Adrenal gland (tissue), 5 donors: ENCODE results near the gene AQP2.

Experiments
- POLR2A ChIP-seq, 2 donors: fragments of 450-650 bp; IDR thresholded peaks; one replicate each; pipeline ENCODE4 v1.6.1; 2017; ENCODE audit warnings: antibody characterized with exemption in 2 of 2, mild to moderate bottlenecking in 2 of 2, moderate library complexity in 1 of 2
- TF ChIP-seq, protein P1 (sequence below), 6 experiments: fragments of 450-650 bp in 4 of 6; fragments of 200-600 bp in 2 of 6; sonication (generic) in 1 of 6; IDR thresholded peaks; 1 replicate in 5 of 6; 2 replicates in 1 of 6; pipeline versions ENCODE4 v1.5.1 to v1.8.0; 2016 to 2021; ENCODE audit warnings: antibody characterized with exemption in 6 of 6, mild to moderate bottlenecking in 2 of 6, moderate library complexity in 1 of 6
- donor health status: DM: no; HTN: no; CAD: no.

GRCh38 chr12:49948866-49949845, 1.4 kb upstream of the AQP2 start:
- TF ChIP-seq, protein P1, sequence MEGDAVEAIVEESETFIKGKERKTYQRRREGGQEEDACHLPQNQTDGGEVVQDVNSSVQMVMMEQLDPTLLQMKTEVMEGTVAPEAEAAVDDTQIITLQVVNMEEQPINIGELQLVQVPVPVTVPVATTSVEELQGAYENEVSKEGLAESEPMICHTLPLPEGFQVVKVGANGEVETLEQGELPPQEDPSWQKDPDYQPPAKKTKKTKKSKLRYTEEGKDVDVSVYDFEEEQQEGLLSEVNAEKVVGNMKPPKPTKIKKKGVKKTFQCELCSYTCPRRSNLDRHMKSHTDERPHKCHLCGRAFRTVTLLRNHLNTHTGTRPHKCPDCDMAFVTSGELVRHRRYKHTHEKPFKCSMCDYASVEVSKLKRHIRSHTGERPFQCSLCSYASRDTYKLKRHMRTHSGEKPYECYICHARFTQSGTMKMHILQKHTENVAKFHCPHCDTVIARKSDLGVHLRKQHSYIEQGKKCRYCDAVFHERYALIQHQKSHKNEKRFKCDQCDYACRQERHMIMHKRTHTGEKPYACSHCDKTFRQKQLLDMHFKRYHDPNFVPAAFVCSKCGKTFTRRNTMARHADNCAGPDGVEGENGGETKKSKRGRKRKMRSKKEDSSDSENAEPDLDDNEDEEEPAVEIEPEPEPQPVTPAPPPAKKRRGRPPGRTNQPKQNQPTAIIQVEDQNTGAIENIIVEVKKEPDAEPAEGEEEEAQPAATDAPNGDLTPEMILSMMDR (IDR thresholded peaks at IDR 0.05) = no peak
- no peak for TF ChIP-seq POLR2A (IDR thresholded peaks at IDR 0.05)
